SK-N-SH (cell line): Measurements from ENCODE around the gene FGG. TPM values are rescaled to one million over a fixed set of nuclear protein-coding genes. Genes with fewer than 3 reads are reported as not detected.

ENCODE experiments used
- CTCF ChIA-PET: fragments of 300-600, 350-600 bp; formaldehyde crosslinking; extraction: SDS; loops from one replicate; lab custom pipeline; 2021; lab: Yijun Ruan, JAX
- POLR2A ChIA-PET: fragments of 350-600 bp; sonication (Branson Sonifier 250); formaldehyde crosslinking; extraction: SDS; loops from one replicate; lab custom pipeline; 2020; ENCODE audit warnings: antibody characterized with exemption, inconsistent platforms; lab: Yijun Ruan, JAX
- DNase-seq: peaks from one replicate; pipeline ENCODE4 v3.0.0; 2012
- H2AFZ ChIP-seq: fragments of 200-600 bp; sonication (generic); 2 replicates; pipeline ENCODE4 v1.8.1; 2016; ENCODE audit warnings: antibody characterized with exemption, mild to moderate bottlenecking, low read depth
- H3F3A ChIP-seq: fragments of 200-600 bp; sonication (generic); replicated peaks from 2 replicates; pipeline ENCODE3; 2016; ENCODE audit warnings: antibody characterized with exemption, mild to moderate bottlenecking; ENCODE audit not compliant: insufficient read depth
- H3K27ac ChIP-seq, 2 experiments: fragments of 200-500 bp in 1 of 2; fragments of 200-600 bp in 1 of 2; sonication (Bioruptor generic) in 1 of 2; sonication (generic), shearing (Covaris generic) in 1 of 2; 2 replicates each; pipeline versions ENCODE4 v1.5.1 to v1.6.1; 2014 to 2016; ENCODE audit warnings: low read depth in 2 of 2, inconsistent platforms in 1 of 2, low read length in 1 of 2, mild to moderate bottlenecking in 1 of 2, mixed read lengths in 1 of 2
- H3K27me3 ChIP-seq: fragments of 200-600 bp; sonication (generic), shearing (Covaris generic); 2 replicates; pipeline ENCODE4 v1.6.1; 2016; ENCODE audit warnings: mixed run types; ENCODE audit not compliant: insufficient read depth
- H3K36me3 ChIP-seq, 2 experiments: fragments of 200-500 bp in 1 of 2; fragments of 200-600 bp in 1 of 2; sonication (Bioruptor generic) in 1 of 2; sonication (generic) in 1 of 2; replicated peaks in 1 of 2; 2 replicates each; pipeline versions ENCODE3 to v1.5.1; 2014 to 2016; ENCODE audit warnings: low read length in 1 of 2, mild to moderate bottlenecking in 1 of 2; ENCODE audit not compliant: insufficient read depth in 2 of 2, control insufficient read depth in 1 of 2
- H3K4me1 ChIP-seq, 2 experiments: fragments of 200-500 bp in 1 of 2; fragments of 200-600 bp in 1 of 2; sonication (Bioruptor generic) in 1 of 2; sonication (generic), shearing (Covaris generic) in 1 of 2; 2 replicates each; pipeline versions ENCODE4 v1.5.1 to v1.6.1; 2014 to 2016; ENCODE audit warnings: low read depth in 1 of 2, low read length in 1 of 2, mixed run types in 1 of 2; ENCODE audit not compliant: insufficient read depth in 2 of 2, control insufficient read depth in 1 of 2
- H3K4me2 ChIP-seq: fragments of 200-600 bp; sonication (generic), shearing (Covaris generic); 2 replicates; pipeline ENCODE4 v1.6.1; 2017; ENCODE audit warnings: mixed run types
- H3K4me3 ChIP-seq, 2 experiments: fragments of 200-500 bp in 1 of 2; fragments of 200-600 bp in 1 of 2; sonication (Bioruptor generic) in 1 of 2; sonication (generic), shearing (Covaris generic) in 1 of 2; 2 replicates each; pipeline versions ENCODE4 v1.5.1 to v1.8.1; 2014 to 2016; ENCODE audit warnings: low read depth in 2 of 2, inconsistent platforms in 1 of 2, low read length in 1 of 2, mild to moderate bottlenecking in 1 of 2, mixed read lengths in 1 of 2, moderate library complexity in 1 of 2
- H3K79me2 ChIP-seq: fragments of 200-600 bp; sonication (generic); 2 replicates; pipeline ENCODE4 v1.8.1; 2017; ENCODE audit warnings: mild to moderate bottlenecking; ENCODE audit not compliant: insufficient read depth
- H3K9ac ChIP-seq: fragments of 200-600 bp; sonication (generic); 2 replicates; pipeline ENCODE4 v1.6.1; 2017; ENCODE audit warnings: mixed run types
- H3K9me2 ChIP-seq: fragments of 200-600 bp; sonication (generic); 2 replicates; pipeline ENCODE4 v1.6.1; 2017; ENCODE audit warnings: mixed run types
- H3K9me3 ChIP-seq: fragments of 200-600 bp; sonication (generic); 2 replicates; pipeline ENCODE4 v1.6.1; 2017; ENCODE audit warnings: mixed run types, mild to moderate bottlenecking, moderate library complexity
- H4K20me1 ChIP-seq: fragments of 200-600 bp; sonication (generic); 2 replicates; pipeline ENCODE4 v1.6.1; 2017; ENCODE audit warnings: mild to moderate bottlenecking, mixed run types; ENCODE audit not compliant: insufficient read depth
- CHD2 ChIP-seq: fragments of 150-350 bp; IDR thresholded peaks from 2 replicates; pipeline ENCODE4 v1.6.1; 2018; ENCODE audit warnings: low read length; ENCODE audit not compliant: partially characterized antibody
- ELF1 ChIP-seq: IDR thresholded peaks from 2 replicates; pipeline ENCODE4 v1.4.0; 2012
- EZH2phosphoT487 ChIP-seq: fragments of 200-600 bp; sonication (generic); IDR thresholded peaks from 2 replicates; pipeline ENCODE4 v1.6.1; 2017; ENCODE audit warnings: low read depth, mixed run types, mild to moderate bottlenecking, antibody characterized with exemption, moderate library complexity, borderline replicate concordance
- GABPA ChIP-seq: IDR thresholded peaks from 2 replicates; pipeline ENCODE4 v1.4.0; 2012; ENCODE audit warnings: low read depth, mild to moderate bottlenecking
- GATA2 ChIP-seq: sonication (generic); formaldehyde crosslinking; IDR thresholded peaks from 2 replicates; pipeline ENCODE4 v1.5.0; 2020; ENCODE audit warnings: mild to moderate bottlenecking, missing genetic modification reagents
- JUND ChIP-seq: IDR thresholded peaks from 2 replicates; pipeline ENCODE4 v1.4.0; 2012
- MEF2A ChIP-seq: IDR thresholded peaks from 2 replicates; pipeline ENCODE4 v1.4.0; 2012; ENCODE audit warnings: low read depth, borderline replicate concordance
- MXI1 ChIP-seq: IDR thresholded peaks from 2 replicates; pipeline ENCODE4 v1.6.1; 2012; ENCODE audit warnings: mild to moderate bottlenecking, low read depth, low read length, improper control_type of control experiment
- NRF1 ChIP-seq: IDR thresholded peaks from 2 replicates; pipeline ENCODE4 v1.6.1; 2012; ENCODE audit warnings: low read depth, mild to moderate bottlenecking, low read length
- RAD21 ChIP-seq: IDR thresholded peaks from 2 replicates; pipeline ENCODE4 v1.6.1; 2012; ENCODE audit warnings: mild to moderate bottlenecking, low read length
- REST ChIP-seq: IDR thresholded peaks from 2 replicates; pipeline ENCODE4 v1.6.1; 2012; ENCODE audit warnings: mild to moderate bottlenecking, low read depth, low read length, moderate library complexity
- RFX5 ChIP-seq: IDR thresholded peaks from 2 replicates; pipeline ENCODE4 v1.6.1; 2012; ENCODE audit warnings: mild to moderate bottlenecking, improper control_type of control experiment, low read length
- TAF1 ChIP-seq: IDR thresholded peaks from 2 replicates; pipeline ENCODE4 v1.6.1; 2012; ENCODE audit warnings: low read depth, mild to moderate bottlenecking, low read length, moderate library complexity, borderline replicate concordance
- TCF12 ChIP-seq: IDR thresholded peaks from 2 replicates; pipeline ENCODE4 v1.4.0; 2012
- TEAD4 ChIP-seq: IDR thresholded peaks from 2 replicates; pipeline ENCODE4 v1.4.0; 2012; ENCODE audit warnings: mild to moderate bottlenecking, borderline replicate concordance; ENCODE audit not compliant: insufficient read depth
- USF2 ChIP-seq: fragments of 150-350 bp; IDR thresholded peaks from 2 replicates; pipeline ENCODE4 v1.6.1; 2017; ENCODE audit warnings: antibody characterized with exemption, low read length, low read depth, borderline replicate concordance
- YY1 ChIP-seq: IDR thresholded peaks from 2 replicates; pipeline ENCODE4 v1.4.0; 2012; ENCODE audit warnings: low read depth, mild to moderate bottlenecking
- WGBS: methylation state at CpG from one replicate; pipeline ENCODE4 v1.1.6; 2017; ENCODE audit warnings: low lambda C conversion rate; 5-methylcytosine and 5-hydroxymethylcytosine counted together
- polyA plus RNA-seq, 3 experiments: library from polyadenylated mRNA; depleted of rRNA; stranded (reverse); fragments of >200 nt; gene quantifications; 2 replicates each; pipeline ENCODE4 v1.2.3, GENCODE V29; 2012
- TF ChIP-seq, protein P1 (sequence below): fragments of 200-600 bp; sonication (generic); IDR thresholded peaks from 2 replicates; pipeline ENCODE4 v1.6.1; 2017; ENCODE audit warnings: antibody characterized with exemption, mild to moderate bottlenecking, moderate library complexity
- TF ChIP-seq, protein P2 (sequence below): IDR thresholded peaks from 2 replicates; pipeline ENCODE4 v1.4.0; 2012; ENCODE audit warnings: low read depth, borderline replicate concordance

The FGG gene
- polyA plus RNA-seq, 1 of the 3 experiments (the other 2 are of a cell fraction): not detected

DNA sequence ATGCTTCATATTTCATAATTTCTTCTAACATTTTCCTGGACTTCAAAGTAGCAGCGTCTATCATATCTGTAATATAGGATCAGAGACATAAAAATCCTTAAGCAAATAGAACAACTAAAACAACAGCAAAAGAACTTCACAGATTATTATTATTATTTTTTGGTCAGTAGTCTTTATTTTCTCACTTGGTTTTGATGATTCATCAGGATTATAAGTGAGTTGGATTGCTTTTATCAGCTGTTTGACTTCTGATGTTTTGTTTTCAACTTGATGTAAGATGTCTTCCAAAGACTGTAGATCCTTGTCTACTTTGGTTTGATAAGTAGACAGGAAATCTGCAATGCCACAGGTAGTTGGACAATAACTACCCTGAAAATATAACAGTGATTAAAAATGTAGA is 623 bp downstream of the FGG start:
- POLR2A ChIA-PET: no interaction called here
- no peak for DNase-seq
- no peaks in the 10 kb centered on the region for H3K79me2 ChIP-seq
- 6% methylated on average over 1 of the region's 1 CpG for WGBS
- H4K20me1 ChIP-seq: no peaks in the 10 kb centered on the region
- no peak overlapping the region for H3K4me2 ChIP-seq
- H3F3A ChIP-seq: no peaks in the 10 kb centered on the region
- TF ChIP-seq JUND: no peak
- no peak for TF ChIP-seq TAF1
- TF ChIP-seq RFX5: no peak
- no peak for TF ChIP-seq MEF2A
- TF ChIP-seq GABPA: no peak
- no peak for TF ChIP-seq GATA2 (CRISPR knock-in tag)
- TF ChIP-seq CHD2: no peak
- TF ChIP-seq USF2: no peak
- TF ChIP-seq NRF1: no peak
- TF ChIP-seq, protein P1, sequence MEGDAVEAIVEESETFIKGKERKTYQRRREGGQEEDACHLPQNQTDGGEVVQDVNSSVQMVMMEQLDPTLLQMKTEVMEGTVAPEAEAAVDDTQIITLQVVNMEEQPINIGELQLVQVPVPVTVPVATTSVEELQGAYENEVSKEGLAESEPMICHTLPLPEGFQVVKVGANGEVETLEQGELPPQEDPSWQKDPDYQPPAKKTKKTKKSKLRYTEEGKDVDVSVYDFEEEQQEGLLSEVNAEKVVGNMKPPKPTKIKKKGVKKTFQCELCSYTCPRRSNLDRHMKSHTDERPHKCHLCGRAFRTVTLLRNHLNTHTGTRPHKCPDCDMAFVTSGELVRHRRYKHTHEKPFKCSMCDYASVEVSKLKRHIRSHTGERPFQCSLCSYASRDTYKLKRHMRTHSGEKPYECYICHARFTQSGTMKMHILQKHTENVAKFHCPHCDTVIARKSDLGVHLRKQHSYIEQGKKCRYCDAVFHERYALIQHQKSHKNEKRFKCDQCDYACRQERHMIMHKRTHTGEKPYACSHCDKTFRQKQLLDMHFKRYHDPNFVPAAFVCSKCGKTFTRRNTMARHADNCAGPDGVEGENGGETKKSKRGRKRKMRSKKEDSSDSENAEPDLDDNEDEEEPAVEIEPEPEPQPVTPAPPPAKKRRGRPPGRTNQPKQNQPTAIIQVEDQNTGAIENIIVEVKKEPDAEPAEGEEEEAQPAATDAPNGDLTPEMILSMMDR: no peak
- no peak for TF ChIP-seq EZH2phosphoT487
- no peak for TF ChIP-seq MXI1
- TF ChIP-seq YY1: no peak
- TF ChIP-seq ELF1: no peak
- no peak for TF ChIP-seq REST
- TF ChIP-seq, protein P2, sequence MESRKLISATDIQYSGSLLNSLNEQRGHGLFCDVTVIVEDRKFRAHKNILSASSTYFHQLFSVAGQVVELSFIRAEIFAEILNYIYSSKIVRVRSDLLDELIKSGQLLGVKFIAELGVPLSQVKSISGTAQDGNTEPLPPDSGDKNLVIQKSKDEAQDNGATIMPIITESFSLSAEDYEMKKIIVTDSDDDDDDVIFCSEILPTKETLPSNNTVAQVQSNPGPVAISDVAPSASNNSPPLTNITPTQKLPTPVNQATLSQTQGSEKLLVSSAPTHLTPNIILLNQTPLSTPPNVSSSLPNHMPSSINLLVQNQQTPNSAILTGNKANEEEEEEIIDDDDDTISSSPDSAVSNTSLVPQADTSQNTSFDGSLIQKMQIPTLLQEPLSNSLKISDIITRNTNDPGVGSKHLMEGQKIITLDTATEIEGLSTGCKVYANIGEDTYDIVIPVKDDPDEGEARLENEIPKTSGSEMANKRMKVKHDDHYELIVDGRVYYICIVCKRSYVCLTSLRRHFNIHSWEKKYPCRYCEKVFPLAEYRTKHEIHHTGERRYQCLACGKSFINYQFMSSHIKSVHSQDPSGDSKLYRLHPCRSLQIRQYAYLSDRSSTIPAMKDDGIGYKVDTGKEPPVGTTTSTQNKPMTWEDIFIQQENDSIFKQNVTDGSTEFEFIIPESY: no peak
- no peak for TF ChIP-seq TCF12
- TF ChIP-seq TEAD4: no peak
- TF ChIP-seq RAD21: no peak
- no peak overlapping the region for H3K27ac ChIP-seq
- H2AFZ ChIP-seq: no peak overlapping the region
- H3K4me1 ChIP-seq: no peaks in the 10 kb centered on the region
- no peak overlapping the region for H3K4me3 ChIP-seq
- no peak overlapping the region for H3K9ac ChIP-seq
- CTCF ChIA-PET: interaction anchor here (1.6 to 1.7 kb wide), 2 partner anchors 18 to 52 kb away, joined by 5 to 9 read pairs; no protein-coding TSS in a partner anchor
- no peaks in the 10 kb centered on the region for H3K36me3 ChIP-seq
- H3K9me3 ChIP-seq: no peaks in the 10 kb centered on the region
- H3K9me2 ChIP-seq: no peaks in the 10 kb centered on the region
- 0 out of 2 replicates have a peak, but pooled peaks cover 5% of the 10 kb centered on the region for H3K27me3 ChIP-seq
